HepG2 (cell line): ENCODE results near the gene PODXL. TPM values are rescaled to one million over a fixed set of nuclear protein-coding genes. Genes with fewer than 3 reads are reported as not detected.

Experiments
- ATAC-seq: fragments of 200-7000 bp; cut with Tn5 transposase; 3 replicates; pipeline ENCODE4 v1.9.1; 2020; ENCODE audit warnings: mild to moderate bottlenecking, moderate library complexity
- BruUV-seq: library from RNA; stranded (reverse); fragments of 400-500 nt; replicated peaks from 2 replicates; lab custom pipeline; 2021; lab: Mats Ljungman, UMichigan
- CTCF ChIA-PET: fragments of 300-600 bp; formaldehyde crosslinking; extraction: SDS; loops from one replicate; lab custom pipeline; 2021; ENCODE audit warnings: low total read pairs, inconsistent platforms, low intra/inter-chr PET ratio; lab: Yijun Ruan, JAX
- POLR2A ChIA-PET: fragments of 350-600 bp; sonication (Branson Sonifier 250); formaldehyde crosslinking; loops from one replicate; lab custom pipeline; 2020; ENCODE audit warnings: antibody characterized with exemption, inconsistent platforms; lab: Yijun Ruan, JAX
- DNase-seq: peaks from one replicate; pipeline ENCODE4 v3.0.0-alpha.2; 2015; ENCODE audit warnings: low spot score
- FAIRE-seq: peaks from 3 replicates; lab custom pipeline; 2011; peaks lifted over from hg19 to GRCh38; lab: Jason Lieb, UNC
- H2AFZ ChIP-seq: one replicate; pipeline ENCODE4 v1.6.1; 2011; ENCODE audit warnings: low read length, inconsistent platforms
- H3K27ac ChIP-seq: fragments of 300-600 bp; 3 replicates; pipeline ENCODE4 v1.8.0; 2011; ENCODE audit warnings: mixed run types, mild to moderate bottlenecking, mixed read lengths, low read length, inconsistent platforms; ENCODE audit not compliant: insufficient read depth; ENCODE audit errors: extremely low read length
- H3K27me3 ChIP-seq, 2 experiments: fragments of 200-600 bp in 1 of 2; 2 replicates in 1 of 2; 3 replicates in 1 of 2; pipeline versions ENCODE4 v1.6.0 to v1.8.0; 2011; ENCODE audit warnings: low read length in 2 of 2, mild to moderate bottlenecking in 2 of 2, moderate library complexity in 2 of 2, inconsistent platforms in 1 of 2; ENCODE audit not compliant: insufficient read depth in 2 of 2, control insufficient read depth in 1 of 2
- H3K36me3 ChIP-seq, 2 experiments: fragments of 200-600 bp in 1 of 2; replicated peaks in 1 of 2; 2 replicates in 1 of 2; 3 replicates in 1 of 2; pipeline versions ENCODE4 v1.5.1 to v1.8.0; 2011; ENCODE audit warnings: low read length in 2 of 2, inconsistent platforms in 1 of 2; ENCODE audit not compliant: insufficient read depth in 2 of 2, control insufficient read depth in 1 of 2
- H3K4me1 ChIP-seq: 2 replicates; pipeline ENCODE4 v1.5.1; 2012; ENCODE audit warnings: low read length, inconsistent platforms; ENCODE audit not compliant: insufficient read depth
- H3K4me2 ChIP-seq: 2 replicates; pipeline ENCODE4 v1.6.0; 2011; ENCODE audit warnings: low read depth, low read length, inconsistent platforms
- H3K4me3 ChIP-seq, 3 experiments: fragments of 200-600 bp in 1 of 3; sonication (generic), shearing (Covaris generic) in 1 of 3; replicated peaks in 1 of 3; 2 replicates each; pipeline ENCODE4 v1.5.1; 2011 to 2016; ENCODE audit warnings: low read length in 3 of 3, inconsistent platforms in 2 of 3, low read depth in 2 of 3, mild to moderate bottlenecking in 2 of 3, control low read depth in 1 of 3, mixed read lengths in 1 of 3; ENCODE audit not compliant: insufficient read depth in 1 of 3
- H3K79me2 ChIP-seq: one replicate; pipeline ENCODE4 v1.6.1; 2011; ENCODE audit warnings: low read length, inconsistent platforms; ENCODE audit not compliant: insufficient read depth
- H3K9ac ChIP-seq: 2 replicates; pipeline ENCODE4 v1.6.0; 2011; ENCODE audit warnings: mild to moderate bottlenecking, low read depth, low read length, inconsistent platforms; ENCODE audit not compliant: insufficient read depth
- H3K9me3 ChIP-seq: 2 replicates; pipeline ENCODE4 v1.5.1; 2012; ENCODE audit warnings: mild to moderate bottlenecking, low read length
- H4K20me1 ChIP-seq: 2 replicates; pipeline ENCODE4 v1.6.0; 2011; ENCODE audit warnings: inconsistent platforms, mild to moderate bottlenecking, low read length, moderate library complexity; ENCODE audit not compliant: insufficient read depth
- RFXANK ChIP-seq: IDR thresholded peaks from 2 replicates; pipeline ENCODE4 v1.6.1; 2016
- SSRP1 ChIP-seq: IDR thresholded peaks from 2 replicates; pipeline ENCODE4 v1.6.1; 2016; ENCODE audit warnings: control low read depth
- ZBTB10 ChIP-seq: sonication (generic); formaldehyde crosslinking; IDR thresholded peaks from 2 replicates; pipeline ENCODE4 v1.4.0; 2020; ENCODE audit warnings: missing genetic modification reagents, borderline replicate concordance
- ZMYM3 ChIP-seq: sonication (generic); formaldehyde crosslinking; IDR thresholded peaks from 2 replicates; pipeline ENCODE4 v1.5.1; 2020; ENCODE audit warnings: mild to moderate bottlenecking, missing genetic modification reagents
- ZNF720 ChIP-seq: sonication (generic); formaldehyde crosslinking; IDR thresholded peaks from 2 replicates; pipeline ENCODE4 v1.4.0; 2020; ENCODE audit warnings: missing genetic modification reagents
- ZNF724P ChIP-seq: sonication (generic); formaldehyde crosslinking; IDR thresholded peaks from 2 replicates; pipeline ENCODE4 v1.8.0; 2022; ENCODE audit warnings: missing genetic modification reagents, borderline replicate concordance
- ZNF816 ChIP-seq: sonication (generic); formaldehyde crosslinking; IDR thresholded peaks from 2 replicates; pipeline ENCODE4 v1.8.0; 2022; ENCODE audit warnings: missing genetic modification reagents, mild to moderate bottlenecking, borderline replicate concordance
- WGBS: methylation state at CpG from one replicate; pipeline ENCODE4 v1.1.6; 2017; ENCODE audit warnings: low lambda C conversion rate; 5-methylcytosine and 5-hydroxymethylcytosine counted together
- in situ Hi-C: cut with HindIII; loops from 2 replicates; pipeline ENCODE4 v1.10.0; 2017; ENCODE audit warnings: low pct_unique_long_range_greater_than_20kb; ENCODE audit not compliant: extremely low pct_ligation_motif_present
- intact Hi-C: fragments of 100-400 bp; cut with micrococcal nuclease; formaldehyde crosslinking; loops from one replicate; pipeline ENCODE4 v1.10.0; 2022; ENCODE audit not compliant: unreplicated experiment
- polyA plus RNA-seq, 8 experiments: library from polyadenylated mRNA; depleted of rRNA in 3 of 8; stranded (reverse) in 7 of 8; unstranded in 1 of 8; fragments of >200 nt; fragmentation: Illumina TruSeq in 4 of 8; extraction: Trizol in 4 of 8; gene quantifications; 2 replicates each; pipeline versions ENCODE4 v1.2.1 to v1.2.3, GENCODE V29; 2011 to 2016; ENCODE audit warnings: low read depth in 4 of 8, missing spikeins in 1 of 8, mixed read lengths in 1 of 8; ENCODE audit not compliant: insufficient read depth in 1 of 8
- total RNA-seq, 5 experiments: library from RNA; depleted of rRNA; stranded (reverse); fragments of >200 nt; fragmentation: Illumina TruSeq; extraction: Trizol; gene quantifications; 2 replicates each; pipeline ENCODE4 v1.2.3, GENCODE V29; 2016; ENCODE audit warnings: low read depth in 1 of 5
- TF ChIP-seq, protein P1 (sequence below): sonication (generic); formaldehyde crosslinking; IDR thresholded peaks from 2 replicates; pipeline ENCODE4 v1.5.0; 2020; ENCODE audit warnings: missing genetic modification reagents, mild to moderate bottlenecking, borderline replicate concordance

PODXL gene
- total and polyA plus RNA-seq, 2 of the 13 experiments (the other 11 are each of a cell fraction or from before 2014, with no cell fraction given): 0.22 to 0.54 TPM

- Histone ChIP-seq H3K9me3 (no peaks in the 10 kb centered on the region), H3K27me3 (no peaks in the 10 kb centered on the region)
- BruUV-seq: no TSS peak
- TF ChIP-seq ZNF816 (no peak), ZMYM3 (no peak), ZNF720 (no peak), ZBTB10 (CRISPR knock-in tag) (no peak), RFXANK (CRISPR knock-in tag) (no peak), ZNF724P (CRISPR knock-in tag) (no peak), SSRP1 (CRISPR knock-in tag) (no peak)
- TF ChIP-seq, protein P1, sequence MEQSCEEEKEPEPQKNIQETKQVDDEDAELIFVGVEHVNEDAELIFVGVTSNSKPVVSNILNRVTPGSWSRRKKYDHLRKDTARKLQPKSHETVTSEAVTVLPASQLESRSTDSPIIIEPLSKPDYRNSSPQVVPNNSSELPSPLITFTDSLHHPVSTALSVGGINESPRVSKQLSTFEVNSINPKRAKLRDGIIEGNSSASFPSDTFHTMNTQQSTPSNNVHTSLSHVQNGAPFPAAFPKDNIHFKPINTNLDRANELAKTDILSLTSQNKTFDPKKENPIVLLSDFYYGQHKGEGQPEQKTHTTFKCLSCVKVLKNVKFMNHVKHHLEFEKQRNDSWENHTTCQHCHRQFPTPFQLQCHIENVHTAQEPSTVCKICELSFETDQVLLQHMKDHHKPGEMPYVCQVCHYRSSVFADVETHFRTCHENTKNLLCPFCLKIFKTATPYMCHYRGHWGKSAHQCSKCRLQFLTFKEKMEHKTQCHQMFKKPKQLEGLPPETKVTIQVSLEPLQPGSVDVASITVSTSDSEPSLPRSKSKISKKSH (CRISPR knock-in tag): no peak
- TF ChIP-seq, all 625 proteins: peak for 0
- no peaks in the 10 kb centered on the region for H3K4me1 ChIP-seq
- WGBS: 97% methylated on average over 3 of the region's 3 CpGs
- in situ Hi-C loops: no loop called here
- no peaks in the 10 kb centered on the region for H3K79me2 ChIP-seq
- no peak for ATAC-seq
- no peak overlapping the region for H3K27ac ChIP-seq
- DNase-seq: no peak
- ChIA-PET CTCF (no interaction called here), POLR2A (no interaction called here)
- H2AFZ ChIP-seq: no peak overlapping the region
- H3K4me3 ChIP-seq: no peak overlapping the region
- peaks cover 3 to 13% of the 10 kb centered on the region in 2 experiments; a peak in 2 of 5 replicates for H3K36me3 ChIP-seq
- H3K4me2 ChIP-seq: no peak overlapping the region
- H3K9ac ChIP-seq: no peak overlapping the region
- intact Hi-C loops: no loop called here
- no peaks in the 10 kb centered on the region for H4K20me1 ChIP-seq
- FAIRE-seq: no peak
Measured at GRCh38 chr7:131456338-131456737, 100.1 kb downstream of the PODXL start.
